OCI-LY1 (cell line): ENCODE data around the gene TRIM22.

ENCODE experiments used
- H2AFZ ChIP-seq: fragments of 200-600 bp; sonication (generic), shearing (Covaris generic); 2 replicates; pipeline ENCODE4 v1.6.0; 2014; ENCODE audit warnings: antibody characterized with exemption, mild to moderate bottlenecking, low read length
- H3F3A ChIP-seq: fragments of 200-600 bp; sonication (generic), shearing (Covaris generic); 2 replicates; pipeline ENCODE4 v1.6.0; 2014; ENCODE audit warnings: mild to moderate bottlenecking, antibody characterized with exemption, low read length, moderate library complexity; ENCODE audit not compliant: insufficient read depth
- H3K27ac ChIP-seq: fragments of 200-600 bp; sonication (generic); 2 replicates; pipeline ENCODE4 v1.5.1; 2014; ENCODE audit warnings: low read length, mixed run types, mild to moderate bottlenecking, low read depth; ENCODE audit not compliant: poor library complexity, severe bottlenecking
- H3K27me3 ChIP-seq: fragments of 200-600 bp; sonication (generic); 2 replicates; pipeline ENCODE4 v1.6.0; 2014; ENCODE audit warnings: antibody characterized with exemption, mild to moderate bottlenecking, low read length, moderate library complexity; ENCODE audit not compliant: insufficient read depth
- H3K36me3 ChIP-seq: fragments of 200-600 bp; sonication (generic); 2 replicates; pipeline ENCODE4 v1.6.1; 2014; ENCODE audit warnings: mild to moderate bottlenecking, antibody characterized with exemption, low read length, moderate library complexity, mixed read lengths; ENCODE audit not compliant: insufficient read depth
- H3K4me1 ChIP-seq: fragments of 200-600 bp; sonication (generic); 2 replicates; pipeline ENCODE4 v1.5.1; 2014; ENCODE audit warnings: mild to moderate bottlenecking, low read length, moderate library complexity; ENCODE audit not compliant: insufficient read depth, severe bottlenecking
- H3K4me2 ChIP-seq: fragments of 200-600 bp; sonication (generic), shearing (Covaris generic); 2 replicates; pipeline ENCODE4 v1.6.1; 2014; ENCODE audit warnings: low read length
- H3K4me3 ChIP-seq: fragments of 200-600 bp; sonication (generic); 2 replicates; pipeline ENCODE4 v1.5.1; 2014; ENCODE audit warnings: low read length, low read depth, mild to moderate bottlenecking, mixed read lengths; ENCODE audit not compliant: poor library complexity, severe bottlenecking
- H3K79me2 ChIP-seq: fragments of 200-600 bp; shearing (Covaris generic); 2 replicates; pipeline ENCODE4 v1.6.1; 2016; ENCODE audit warnings: mixed run types, low read length, mixed read lengths; ENCODE audit not compliant: insufficient read depth
- H3K9ac ChIP-seq: fragments of 200-600 bp; sonication (generic), shearing (Covaris generic); 2 replicates; pipeline ENCODE4 v1.6.1; 2014; ENCODE audit warnings: mild to moderate bottlenecking, low read length, mixed read lengths
- H3K9me2 ChIP-seq: fragments of 200-600 bp; sonication (generic), shearing (Covaris generic); 2 replicates; pipeline ENCODE4 v1.6.1; 2014; ENCODE audit warnings: low read depth, mild to moderate bottlenecking, low read length, mixed read lengths
- H3K9me3 ChIP-seq: fragments of 200-600 bp; shearing (Covaris generic); 2 replicates; pipeline ENCODE4 v1.6.1; 2014; ENCODE audit warnings: low read length, mixed read lengths
- H4K20me1 ChIP-seq: fragments of 200-600 bp; sonication (generic), shearing (Covaris generic); 2 replicates; pipeline ENCODE4 v1.6.0; 2016; ENCODE audit warnings: mild to moderate bottlenecking, low read length; ENCODE audit not compliant: insufficient read depth
- CTCF ChIP-seq: fragments of 200-600 bp; sonication (generic), shearing (Covaris generic); IDR thresholded peaks from 2 replicates; pipeline ENCODE4 v1.5.1; 2017; ENCODE audit warnings: mild to moderate bottlenecking, antibody characterized with exemption, low read length, moderate library complexity, mixed read lengths
- EZH2 ChIP-seq: fragments of 200-600 bp; sonication (generic), shearing (Covaris generic); IDR thresholded peaks from 2 replicates; pipeline ENCODE4 v1.8.0; 2017; ENCODE audit warnings: borderline replicate concordance, mixed run types, mild to moderate bottlenecking, antibody characterized with exemption, low read length, moderate library complexity, mixed read lengths

TRIM22 gene

GRCh38 chr11:5694642-5695041, 5.1 kb downstream of the TRIM22 start:
- H3K79me2 ChIP-seq: no peaks in the 10 kb centered on the region; the same call in 1 of the 2 replicates
- H4K20me1 ChIP-seq: no peaks in the 10 kb centered on the region
- TF ChIP-seq CTCF (no peak), EZH2 (no peak)
- peaks cover 36% of the 10 kb centered on the region for H3K36me3 ChIP-seq
- H2AFZ ChIP-seq: no peak overlapping the region
- H3K9ac ChIP-seq: no peak overlapping the region
- no peaks in the 10 kb centered on the region for H3K27me3 ChIP-seq
- H3K9me2 ChIP-seq: no peaks in the 10 kb centered on the region
- H3K9me3 ChIP-seq: no peaks in the 10 kb centered on the region
- no peak overlapping the region for H3K27ac ChIP-seq
- H3K4me1 ChIP-seq: peaks cover 28% of the 10 kb centered on the region
- H3F3A ChIP-seq: no peaks in the 10 kb centered on the region
- no peak overlapping the region for H3K4me2 ChIP-seq
- no peak overlapping the region for H3K4me3 ChIP-seq

GRCh38 chr11:5695580-5695979, 6.0 kb downstream of the TRIM22 start:
- no peak overlapping the region for H3K9ac ChIP-seq
- H3K36me3 ChIP-seq: peaks cover 42% of the 10 kb centered on the region
- no peaks in the 10 kb centered on the region for H3K9me3 ChIP-seq
- no peak overlapping the region for H3K27ac ChIP-seq
- TF ChIP-seq EZH2 (no peak), CTCF (no peak)
- H3K4me1 ChIP-seq: peaks cover 27% of the 10 kb centered on the region
- H3K27me3 ChIP-seq: no peaks in the 10 kb centered on the region
- no peak overlapping the region for H3K4me3 ChIP-seq
- no peak overlapping the region for H3K4me2 ChIP-seq
- H2AFZ ChIP-seq: no peak overlapping the region
- no peaks in the 10 kb centered on the region for H3F3A ChIP-seq
- no peaks in the 10 kb centered on the region for H4K20me1 ChIP-seq
- no peaks in the 10 kb centered on the region for H3K79me2 ChIP-seq
- H3K9me2 ChIP-seq: no peaks in the 10 kb centered on the region

- peaks cover 26% of the 10 kb centered on the region for H3K4me1 ChIP-seq
- H3K9me3 ChIP-seq: no peaks in the 10 kb centered on the region
- no peaks in the 10 kb centered on the region for H3K79me2 ChIP-seq
- no peak overlapping the region for H3K4me2 ChIP-seq
- no peaks in the 10 kb centered on the region for H4K20me1 ChIP-seq
- TF ChIP-seq EZH2 (no peak), CTCF (no peak)
- peaks cover 45% of the 10 kb centered on the region for H3K36me3 ChIP-seq
- no peaks in the 10 kb centered on the region for H3K27me3 ChIP-seq
- no peaks in the 10 kb centered on the region for H3F3A ChIP-seq
- no peak overlapping the region for H3K9ac ChIP-seq
- H3K9me2 ChIP-seq: no peaks in the 10 kb centered on the region
- no peak overlapping the region for H3K4me3 ChIP-seq
- H3K27ac ChIP-seq: no peak overlapping the region
- no peak overlapping the region for H2AFZ ChIP-seq
Measured at GRCh38 chr11:5696210-5696609, 6.6 kb downstream of the TRIM22 start.
